Mucosa of stomach (tissue), 1 donor: ENCODE results near the gene ZNF718.
A peak's percentile ranks its signal among the peaks of the same experiment; 100 is the strongest.
"Not testable (repeated sequence)": the region's sequence is repeated elsewhere in the genome, so short reads cannot be mapped to it uniquely, and the experiment has no call there.

Experiments
- H3K27me3 ChIP-seq: one replicate; pipeline ENCODE4 v1.7.0; 2013; ENCODE audit warnings: mild to moderate bottlenecking, low read length; ENCODE audit not compliant: control insufficient read depth, insufficient read depth
- H3K36me3 ChIP-seq: one replicate; pipeline ENCODE4 v1.7.0; 2013; ENCODE audit warnings: low read length; ENCODE audit not compliant: control insufficient read depth, insufficient read depth
- H3K4me1 ChIP-seq: one replicate; pipeline ENCODE4 v1.7.0; 2013; ENCODE audit warnings: mild to moderate bottlenecking, low read length; ENCODE audit not compliant: control insufficient read depth, insufficient read depth
- H3K4me3 ChIP-seq: one replicate; pipeline ENCODE4 v1.7.0; 2013; ENCODE audit warnings: low read length
- H3K9ac ChIP-seq: one replicate; pipeline ENCODE4 v1.7.0; 2013; ENCODE audit warnings: mild to moderate bottlenecking, low read length, moderate library complexity
- H3K9me3 ChIP-seq: one replicate; pipeline ENCODE4 v1.7.0; 2013; ENCODE audit warnings: mild to moderate bottlenecking, low read length, moderate library complexity; ENCODE audit not compliant: control insufficient read depth
- donor health status: Pancreatic carcinoma.

Gene ZNF718

DNA sequence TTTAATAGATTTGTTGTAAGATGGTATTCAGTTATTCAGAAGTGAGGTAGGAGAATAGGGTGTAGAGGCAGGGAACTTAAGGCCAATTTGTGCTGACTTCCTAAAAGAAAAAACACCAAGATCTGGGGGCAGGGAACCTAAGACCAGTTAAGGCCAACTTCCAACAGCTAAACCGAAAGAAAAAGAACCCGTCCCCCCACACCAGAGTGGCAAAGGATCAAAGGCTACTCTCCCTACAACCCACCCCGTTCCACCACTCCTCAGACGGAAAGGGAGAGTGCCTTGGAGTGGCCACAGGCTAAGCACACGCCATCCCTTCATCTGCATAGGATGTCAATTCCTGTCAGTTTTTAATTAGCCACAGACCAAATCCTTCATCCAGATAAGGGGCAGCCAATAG is 3.7 kb upstream of the ZNF718 start:
- H3K4me1 ChIP-seq, result peaks cover 6% of the 10 kb centered on the region
- H3K27me3 ChIP-seq, result no peaks in the 10 kb centered on the region
- no peak overlapping the region for H3K9ac ChIP-seq
- peaks cover 4% of the 10 kb centered on the region for H3K9me3 ChIP-seq
- H3K36me3 ChIP-seq, result no peaks in the 10 kb centered on the region
- H3K4me3 ChIP-seq, result no peak overlapping the region

DNA sequence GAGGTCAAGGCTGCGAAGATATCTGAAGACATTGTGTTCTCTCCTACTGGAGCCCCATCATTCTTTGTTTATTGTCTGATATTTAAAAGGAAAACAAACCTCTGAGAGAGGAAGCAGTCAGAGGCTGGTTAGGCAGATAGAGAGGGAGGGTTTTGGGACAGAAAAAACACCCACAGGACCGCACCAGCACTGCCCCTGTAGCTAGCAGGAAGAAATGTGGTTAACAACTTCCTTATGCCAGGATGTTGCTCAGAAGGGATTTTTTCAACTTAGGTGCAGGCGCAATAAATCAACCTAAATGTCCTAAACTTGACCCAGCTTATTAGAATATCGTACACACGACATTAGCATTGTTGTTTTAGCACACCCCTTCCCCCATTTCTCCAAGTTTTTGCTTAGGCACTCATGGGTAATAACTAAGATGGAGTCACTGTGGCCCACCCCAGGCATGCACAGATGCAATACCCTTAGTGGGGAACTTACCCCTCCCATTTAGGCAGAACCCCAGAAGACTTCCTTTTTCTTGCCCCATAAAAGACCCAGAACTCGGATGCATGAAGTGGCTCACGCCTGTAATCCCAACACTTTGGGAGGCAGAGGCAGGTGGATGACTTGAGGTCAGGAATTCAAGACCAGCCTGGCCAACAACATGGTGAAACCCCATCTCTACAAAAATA is 2.8 kb upstream of the ZNF718 start:
- no peak overlapping the region for H3K4me3 ChIP-seq
- no peaks in the 10 kb centered on the region for H3K36me3 ChIP-seq
- H3K9me3 ChIP-seq, result peaks cover 4% of the 10 kb centered on the region
- peaks cover 12% of the 10 kb centered on the region for H3K4me1 ChIP-seq
- H3K27me3 ChIP-seq, result no peaks in the 10 kb centered on the region
- H3K9ac ChIP-seq, result no peak overlapping the region

DNA sequence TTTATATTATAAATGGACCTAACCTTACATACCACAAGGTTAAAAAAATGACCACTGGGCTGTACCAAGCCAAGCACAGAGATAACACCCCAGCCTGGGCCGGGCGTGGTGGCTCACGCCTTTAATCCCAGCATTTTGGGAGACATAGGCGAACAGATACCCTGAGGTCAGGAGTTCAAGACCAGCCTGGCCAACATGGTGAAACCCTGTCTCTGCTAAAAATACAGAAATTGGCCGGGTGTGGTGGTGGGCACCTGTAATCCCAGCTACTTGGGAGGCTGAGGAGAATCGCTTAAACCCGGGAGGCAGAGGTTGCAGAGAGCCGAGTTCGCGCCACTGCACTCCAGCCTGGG is 403 bp upstream of the ZNF718 start:
- peaks cover 14% of the 10 kb centered on the region for H3K9me3 ChIP-seq
- not testable (repeated sequence) for H3K9ac ChIP-seq, H3K27me3 ChIP-seq, H3K36me3 ChIP-seq
- H3K4me3 ChIP-seq, result peak overlapping the region; percentile 43
- peaks cover 12% of the 10 kb centered on the region for H3K4me1 ChIP-seq

DNA sequence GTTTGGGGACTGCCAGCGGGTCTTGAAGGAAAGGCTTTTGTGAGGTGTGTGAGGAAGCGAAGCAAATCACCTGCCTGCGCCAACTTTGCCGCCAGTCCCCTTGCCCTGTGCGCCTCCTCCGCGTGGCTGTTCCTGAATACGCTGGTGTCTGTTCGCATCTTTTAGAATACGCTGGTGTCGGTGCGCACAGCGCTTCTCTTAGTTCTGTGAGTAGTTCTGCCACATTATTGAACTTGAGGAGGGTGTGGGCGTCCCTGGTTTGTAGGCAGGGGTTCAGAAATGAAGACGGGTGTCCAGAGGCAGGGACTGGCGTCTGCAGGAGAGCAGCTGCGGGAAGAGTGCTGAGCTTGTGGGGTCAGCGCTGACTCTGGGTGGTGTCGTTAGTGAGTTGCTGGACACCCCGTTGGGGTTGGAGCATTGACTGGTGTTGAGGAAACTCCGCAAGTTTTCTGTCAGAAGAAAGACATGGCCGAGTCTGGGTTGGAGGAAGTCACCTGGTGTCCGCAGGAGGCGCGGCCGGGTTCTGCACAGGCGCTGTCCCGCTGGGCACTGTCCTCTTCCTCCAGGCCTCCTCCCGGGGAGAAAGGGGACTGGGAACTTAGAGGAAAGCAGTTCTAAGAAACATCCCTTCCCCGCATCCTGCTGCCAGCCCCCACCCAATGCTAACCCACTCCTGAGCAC is 930 bp downstream of the ZNF718 start:
- peaks cover 9% of the 10 kb centered on the region for H3K36me3 ChIP-seq
- peaks cover 12% of the 10 kb centered on the region for H3K4me1 ChIP-seq
- no peaks in the 10 kb centered on the region for H3K27me3 ChIP-seq
- peaks cover 15% of the 10 kb centered on the region for H3K9me3 ChIP-seq
- H3K9ac ChIP-seq, result peak overlapping the region; percentile 75
- H3K4me3 ChIP-seq, result peak overlapping the region; percentile 43

DNA sequence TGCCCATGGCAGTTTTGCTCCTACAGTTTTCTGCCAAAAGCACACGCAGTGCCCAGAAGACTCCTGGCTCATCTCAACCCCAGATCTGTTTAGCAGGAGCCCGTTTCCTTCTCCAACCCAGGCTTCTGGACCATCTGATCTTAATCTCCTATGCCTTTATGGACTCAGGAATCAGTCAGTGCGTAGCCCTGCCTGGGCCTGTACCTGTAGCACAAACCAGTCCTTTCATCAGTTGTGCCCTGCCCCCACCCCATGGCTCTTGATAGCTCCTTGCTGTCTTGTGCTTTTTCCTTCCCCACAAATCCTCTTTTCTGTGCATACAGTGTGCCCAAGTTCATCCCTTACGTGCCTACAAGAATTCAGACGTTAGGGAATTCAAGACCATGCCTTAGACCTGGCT is 1.5 kb downstream of the ZNF718 start:
- peaks cover 15% of the 10 kb centered on the region for H3K9me3 ChIP-seq
- peak overlapping the region; percentile 43 for H3K4me3 ChIP-seq

DNA sequence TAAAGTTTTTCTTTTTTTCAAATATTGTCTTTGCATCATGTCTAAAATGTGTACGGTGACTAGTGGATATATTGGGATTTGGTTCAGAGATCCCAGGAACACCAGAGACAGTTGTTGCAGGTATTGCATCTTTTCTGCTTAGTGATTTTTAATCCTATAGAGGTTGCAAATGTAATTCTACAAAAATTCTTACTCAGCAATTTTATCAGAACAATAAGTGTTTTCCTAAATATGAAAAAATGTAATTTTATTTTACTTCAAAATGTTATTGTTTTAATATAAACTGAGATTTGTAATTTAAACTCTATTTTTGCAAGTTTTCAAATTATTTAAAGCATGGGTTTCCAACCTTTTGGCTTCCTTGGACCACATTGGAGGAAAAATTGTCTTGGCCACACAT is 8.2 kb downstream of the ZNF718 start:
- peaks cover 10% of the 10 kb centered on the region for H3K9me3 ChIP-seq
- no peaks in the 10 kb centered on the region for H3K4me1 ChIP-seq
- peaks cover 13% of the 10 kb centered on the region for H3K36me3 ChIP-seq
- no peaks in the 10 kb centered on the region for H3K27me3 ChIP-seq
- H3K4me3 ChIP-seq, result no peak overlapping the region
- no peak overlapping the region for H3K9ac ChIP-seq

More for the DNA sequence above, 1.5 kb downstream of the ZNF718 start:
- Histone ChIP-seq H3K9ac (peak overlapping the region; percentile 75), H3K36me3 (peaks cover 9% of the 10 kb centered on the region), H3K27me3 (no peaks in the 10 kb centered on the region), H3K4me1 (peaks cover 12% of the 10 kb centered on the region)

DNA sequence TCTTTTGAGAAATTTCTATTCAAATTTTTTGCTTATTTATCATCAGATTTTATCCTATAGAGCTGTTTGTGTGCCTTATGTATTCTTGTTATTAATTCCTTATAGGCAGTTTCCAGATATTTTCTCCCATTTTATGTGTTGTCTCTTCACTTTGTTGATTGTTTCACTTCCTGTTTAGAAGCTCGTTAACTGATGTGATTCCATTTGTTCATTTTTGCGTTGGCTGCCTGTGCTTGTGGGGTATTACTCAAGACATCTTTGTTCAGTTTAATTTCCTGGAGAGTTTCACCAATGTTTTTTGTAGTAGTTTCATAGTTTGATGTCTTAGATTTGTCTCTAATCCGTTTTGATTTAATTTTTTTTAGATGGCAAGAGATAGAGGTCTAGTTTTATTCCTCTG is 14.6 kb downstream of the ZNF718 start:
- no peaks in the 10 kb centered on the region for H3K27me3 ChIP-seq
- H3K9me3 ChIP-seq, result peaks cover 12% of the 10 kb centered on the region
- H3K4me1 ChIP-seq, result no peaks in the 10 kb centered on the region
- H3K9ac ChIP-seq, result no peak overlapping the region
- H3K36me3 ChIP-seq, result peaks cover 4% of the 10 kb centered on the region
- H3K4me3 ChIP-seq, result no peak overlapping the region

DNA sequence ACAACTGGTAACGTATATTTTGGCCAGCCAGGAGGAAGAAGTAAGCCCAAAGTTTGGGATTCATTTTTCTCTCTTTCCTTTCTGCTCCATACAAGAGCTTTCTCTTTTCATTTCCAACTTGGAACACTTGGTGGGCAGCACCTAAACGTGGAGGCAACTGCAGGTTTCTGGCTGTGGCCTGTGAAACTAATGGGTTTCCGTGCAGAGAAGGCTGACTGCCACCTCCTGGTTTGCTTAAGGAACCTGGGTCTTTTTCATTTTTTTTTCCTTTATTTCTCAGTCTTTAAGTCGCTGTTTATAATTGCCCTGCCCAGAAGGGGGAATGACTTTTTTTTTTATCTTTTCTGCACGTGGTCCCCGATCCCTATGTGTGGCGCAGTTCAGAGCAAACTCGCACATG is 15.4 kb downstream of the ZNF718 start:
- H3K9me3 ChIP-seq, result peaks cover 12% of the 10 kb centered on the region

DNA sequence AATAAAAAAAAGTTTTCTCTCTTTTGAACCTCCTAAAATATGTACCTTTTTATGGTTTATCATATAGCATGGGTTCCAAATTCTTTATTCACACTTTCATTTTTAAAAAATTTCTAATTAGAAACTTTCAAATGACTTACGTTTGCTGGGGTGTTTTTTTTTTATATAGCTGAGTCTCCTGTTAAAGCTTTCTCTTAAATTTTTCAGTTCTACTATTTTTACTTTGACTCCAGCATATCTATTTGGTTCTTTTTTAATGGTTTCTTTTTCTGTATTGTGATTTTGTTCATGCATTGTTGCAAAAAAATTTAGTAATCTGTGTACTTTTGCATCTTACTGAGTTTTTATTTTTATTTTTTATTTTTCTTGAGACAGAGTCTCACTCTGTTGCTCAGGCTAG is 22.3 kb downstream of the ZNF718 start:
- Histone ChIP-seq H3K4me1 (no peaks in the 10 kb centered on the region), H3K27me3 (no peaks in the 10 kb centered on the region), H3K4me3 (no peak overlapping the region), H3K9ac (no peak overlapping the region), H3K36me3 (no peaks in the 10 kb centered on the region), H3K9me3 (peaks cover 17% of the 10 kb centered on the region)

More for the DNA sequence above, 15.4 kb downstream of the ZNF718 start:
- no peaks in the 10 kb centered on the region for H3K4me1 ChIP-seq
- H3K36me3 ChIP-seq, result peaks cover 4% of the 10 kb centered on the region
- H3K9ac ChIP-seq, result no peak overlapping the region
- H3K4me3 ChIP-seq, result no peak overlapping the region
- no peaks in the 10 kb centered on the region for H3K27me3 ChIP-seq

DNA sequence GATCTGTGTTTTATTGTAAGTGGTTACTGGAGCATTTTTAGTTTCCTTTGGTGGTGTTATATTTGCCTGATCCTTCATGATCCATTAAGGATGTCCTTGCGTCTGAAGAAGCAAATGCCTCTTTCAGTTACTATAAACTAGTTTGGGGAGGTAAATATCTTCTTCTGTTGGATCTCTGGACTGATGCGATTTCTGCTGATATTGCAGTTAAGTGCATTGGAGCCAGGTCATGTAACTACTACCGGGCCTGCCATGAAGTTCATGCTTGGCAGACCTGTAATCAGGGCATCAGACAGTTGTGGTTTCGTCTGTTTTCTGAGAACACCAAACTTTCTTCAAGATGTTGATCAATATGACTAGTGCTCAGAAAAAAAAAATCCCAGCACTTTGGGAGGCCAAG is 22.9 kb downstream of the ZNF718 start:
- Histone ChIP-seq H3K9me3 (peaks cover 17% of the 10 kb centered on the region), H3K4me3 (no peak overlapping the region), H3K9ac (no peak overlapping the region), H3K36me3 (no peaks in the 10 kb centered on the region), H3K27me3 (no peaks in the 10 kb centered on the region), H3K4me1 (no peaks in the 10 kb centered on the region)

DNA sequence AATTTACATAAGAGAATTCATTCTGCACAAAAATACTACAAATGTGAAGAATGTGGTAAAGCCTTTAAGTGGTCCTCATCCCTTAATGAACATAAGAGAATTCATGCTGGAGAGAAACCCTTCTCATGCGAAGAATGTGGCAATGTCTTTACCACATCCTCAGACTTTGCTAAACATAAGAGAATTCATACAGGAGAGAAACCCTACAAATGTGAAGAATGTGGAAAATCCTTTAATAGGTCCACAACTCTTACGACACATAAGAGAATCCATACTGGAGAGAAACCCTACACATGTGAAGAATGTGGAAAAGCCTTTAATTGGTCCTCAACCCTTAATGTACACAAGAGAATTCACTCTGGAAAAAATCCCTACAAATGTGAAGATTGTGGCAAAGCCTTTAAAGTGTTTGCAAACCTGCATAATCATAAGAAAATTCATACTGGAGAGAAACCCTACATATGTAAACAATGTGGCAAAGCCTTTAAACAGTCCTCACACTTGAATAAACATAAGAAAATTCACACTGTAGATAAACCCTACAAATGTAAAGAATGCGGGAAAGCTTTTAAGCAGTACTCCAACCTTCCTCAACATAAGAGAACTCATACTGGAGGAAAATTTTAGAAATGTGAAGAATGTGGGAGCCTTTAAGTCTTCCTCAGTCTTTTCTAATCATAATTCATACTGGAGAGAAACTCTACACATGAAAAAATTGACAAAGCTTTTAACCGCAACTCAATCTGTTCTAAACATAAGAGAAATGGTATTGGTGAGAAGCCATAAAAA is 37.4 kb downstream of the ZNF718 start:
- Histone ChIP-seq H3K9ac (no peak overlapping the region), H3K4me3 (no peak overlapping the region), H3K27me3 (no peaks in the 10 kb centered on the region), H3K4me1 (no peaks in the 10 kb centered on the region), H3K36me3 (peaks cover 6% of the 10 kb centered on the region), H3K9me3 (peaks cover 20% of the 10 kb centered on the region)

DNA sequence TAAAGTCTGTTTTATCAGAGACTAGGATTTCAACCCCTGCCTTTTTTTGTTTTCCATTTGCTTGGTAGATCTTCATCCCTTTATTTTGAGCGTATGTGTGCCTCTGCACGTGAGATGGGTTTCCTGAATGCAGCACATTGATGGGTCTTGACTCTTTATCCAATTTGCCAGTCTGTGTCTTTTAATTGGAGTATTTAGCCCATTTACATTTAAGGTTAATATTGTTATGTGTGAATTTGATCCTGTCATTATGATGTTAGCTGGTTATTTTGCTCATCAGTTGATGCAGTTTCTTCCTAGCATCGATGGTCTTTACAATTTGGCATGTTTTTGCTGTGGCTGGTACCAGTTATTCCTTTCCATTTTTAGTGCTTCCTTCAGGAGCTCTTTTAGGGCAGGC is 45.3 kb downstream of the ZNF718 start:
- not testable (repeated sequence) for H3K4me3 ChIP-seq, H3K9me3 ChIP-seq, H3K9ac ChIP-seq, H3K4me1 ChIP-seq, H3K36me3 ChIP-seq, H3K27me3 ChIP-seq
